ENCODE results near the gene ZNF536.

ZNF536 gene

GRCh38 chr19:30539981-30540380 lies 167.8 kb downstream of the ZNF536 start:
- DNase-seq, result no peak

- DNase-seq, result no peak
These were observed 168.6 kb downstream of the ZNF536 start for GRCh38 chr19:30540761-30541160.

- DNase-seq, result no peak
These were observed 169.4 kb downstream of the ZNF536 start for GRCh38 chr19:30541575-30541974.

GRCh38 chr19:30543243-30543945 lies 171.2 kb downstream of the ZNF536 start:
- DNase-seq, result no peak

GRCh38 chr19:30545752-30546151 lies 173.6 kb downstream of the ZNF536 start:
- DNase-seq, result no peak

GRCh38 chr19:30546332-30546731 lies 174.1 kb downstream of the ZNF536 start:
- DNase-seq, result no peak

- DNase-seq, result no peak
These were observed 175.1 kb downstream of the ZNF536 start for GRCh38 chr19:30547246-30547645.

- DNase-seq, result no peak
These were observed 177.0 kb downstream of the ZNF536 start for GRCh38 chr19:30549151-30549550.

- no peak for DNase-seq
These were observed 179.1 kb downstream of the ZNF536 start for GRCh38 chr19:30551271-30551670.

- DNase-seq, result no peak
These were observed 180.4 kb downstream of the ZNF536 start for GRCh38 chr19:30552593-30552992.

GRCh38 chr19:30555075-30555790 lies 183.0 kb downstream of the ZNF536 start:
- no peak for DNase-seq

- no peak for DNase-seq
These were observed 183.6 kb downstream of the ZNF536 start for GRCh38 chr19:30555791-30556110.

GRCh38 chr19:30556230-30556711 lies 184.1 kb downstream of the ZNF536 start:
- DNase-seq, result no peak

- no peak for DNase-seq
These were observed 185.0 kb downstream of the ZNF536 start for GRCh38 chr19:30557212-30557611.

- no peak for DNase-seq
These were observed 185.9 kb downstream of the ZNF536 start for GRCh38 chr19:30557927-30558557.

GRCh38 chr19:30558793-30559192 lies 186.6 kb downstream of the ZNF536 start:
- DNase-seq, result no peak

- DNase-seq, result no peak
These were observed 187.3 kb downstream of the ZNF536 start for GRCh38 chr19:30559446-30559845.

GRCh38 chr19:30562981-30563380 lies 190.8 kb downstream of the ZNF536 start:
- no peak for DNase-seq

- DNase-seq, result no peak
These were observed 191.5 kb downstream of the ZNF536 start for GRCh38 chr19:30563691-30564090.

GRCh38 chr19:30564551-30565011 lies 192.4 kb downstream of the ZNF536 start:
- DNase-seq, result no peak

GRCh38 chr19:30565636-30566035 lies 193.5 kb downstream of the ZNF536 start:
- DNase-seq, result no peak

GRCh38 chr19:30566681-30567420 lies 194.7 kb downstream of the ZNF536 start:
- no peak for DNase-seq

GRCh38 chr19:30567536-30568232 lies 195.5 kb downstream of the ZNF536 start:
- no peak for DNase-seq

All from activated T-cell treated with anti-CD3 and anti-CD28 coated beads, Interleukin-2, amount 50 U/mL, for 48 hours (primary cell).